Activated T-cell treated with anti-CD3 and anti-CD28 coated beads, Interleukin-2, amount 50 U/mL, for 72 hours (primary cell): ENCODE data around the gene XCL1. TPM values are rescaled to one million over a fixed set of nuclear protein-coding genes. Genes with fewer than 3 reads are reported as not detected.
"Not testable (repeated sequence)": the region's sequence is repeated elsewhere in the genome, so short reads cannot be mapped to it uniquely, and the experiment has no call there.

Experiments
- ATAC-seq, 2 donors: fragments of 150-1000 bp; cut with Tn5 transposase; replicated peaks in 1 of 2; 2 replicates each; pipeline ENCODE4 v1.10.0; 2021; ENCODE audit warnings: moderate library complexity in 2 of 2, mild to moderate bottlenecking in 1 of 2
- DNase-seq, 2 donors: peaks; one replicate each; pipeline ENCODE4 v3.0.0; 2021 to 2022; ENCODE audit warnings: mixed read lengths in 1 of 2
- H3K27ac Mint-ChIP-seq: one replicate; pipeline ENCODE4 v1.8.0; 2022; ENCODE audit warnings: mild to moderate bottlenecking, moderate library complexity, mixed read lengths
- H3K27me3 Mint-ChIP-seq: one replicate; pipeline ENCODE4 v1.8.0; 2022; ENCODE audit warnings: low read depth, mixed read lengths
- H3K36me3 Mint-ChIP-seq, 2 donors: one replicate each; pipeline ENCODE4 v1.8.0; 2022; ENCODE audit warnings: mixed read lengths in 2 of 2, mild to moderate bottlenecking in 1 of 2; ENCODE audit not compliant: insufficient read depth in 2 of 2
- H3K4me1 Mint-ChIP-seq: one replicate; pipeline ENCODE4 v1.8.0; 2022; ENCODE audit warnings: low read depth, mixed read lengths
- H3K4me3 Mint-ChIP-seq, 2 donors: one replicate each; pipeline ENCODE4 v1.8.0; 2022; ENCODE audit warnings: mild to moderate bottlenecking in 2 of 2, mixed read lengths in 2 of 2, moderate library complexity in 2 of 2
- H3K9me3 Mint-ChIP-seq, 2 donors: one replicate each; pipeline ENCODE4 v1.8.0; 2022; ENCODE audit warnings: mixed read lengths in 2 of 2
- total RNA-seq, 2 donors: library from RNA; stranded (reverse); gene quantifications; one replicate each; pipeline ENCODE4 v1.2.3, GENCODE V29; 2022

Gene XCL1
- total RNA-seq, 2 donors from 2014 or later: 11.7 to 27.8 TPM

GRCh38 chr1:168578531-168579185 lies 2.3 kb downstream of the XCL1 start:
- not testable (repeated sequence) for H3K36me3 Mint-ChIP-seq, H3K27me3 Mint-ChIP-seq, DNase-seq, H3K9me3 Mint-ChIP-seq, ATAC-seq, H3K27ac Mint-ChIP-seq
- Mint-ChIP-seq H3K4me1 (peaks cover 31% of the 10 kb centered on the region), H3K4me3 (peak overlapping the region; percentile 19 to 39)

DNA sequence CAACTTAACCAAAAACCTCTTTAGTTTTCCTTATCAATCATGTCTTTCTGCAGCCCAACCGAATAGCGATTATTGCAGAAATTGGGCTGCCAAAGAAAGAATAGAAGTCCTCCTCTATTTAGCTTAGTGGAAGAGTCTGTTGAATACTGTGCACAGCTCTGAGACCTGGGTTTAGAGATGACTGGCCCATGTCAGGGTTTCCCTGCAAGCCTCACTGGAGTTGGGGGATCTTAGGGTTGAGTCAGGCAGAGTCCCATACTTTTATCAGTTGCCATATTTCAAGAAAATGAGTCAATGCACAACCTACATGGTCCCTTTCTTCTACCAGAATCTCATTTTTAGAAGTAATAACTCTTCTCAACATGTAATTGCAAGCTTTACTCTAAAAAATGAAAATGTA lies 3.9 kb downstream of the XCL1 start:
- H3K9me3 Mint-ChIP-seq, H3K27ac Mint-ChIP-seq, H3K27me3 Mint-ChIP-seq, H3K4me3 Mint-ChIP-seq, H3K36me3 Mint-ChIP-seq: not testable (repeated sequence)
- DNase-seq (peak; percentile 20 to 33), ATAC-seq (peak; percentile 77 to 85)
- peaks cover 18% of the 10 kb centered on the region for H3K4me1 Mint-ChIP-seq

- not testable (repeated sequence) for H3K27ac Mint-ChIP-seq, H3K36me3 Mint-ChIP-seq, ATAC-seq, DNase-seq, H3K4me3 Mint-ChIP-seq, H3K27me3 Mint-ChIP-seq, H3K9me3 Mint-ChIP-seq
- peaks cover 18% of the 10 kb centered on the region for H3K4me1 Mint-ChIP-seq
Measured at GRCh38 chr1:168580991-168581390, 4.6 kb downstream of the XCL1 start.

DNA sequence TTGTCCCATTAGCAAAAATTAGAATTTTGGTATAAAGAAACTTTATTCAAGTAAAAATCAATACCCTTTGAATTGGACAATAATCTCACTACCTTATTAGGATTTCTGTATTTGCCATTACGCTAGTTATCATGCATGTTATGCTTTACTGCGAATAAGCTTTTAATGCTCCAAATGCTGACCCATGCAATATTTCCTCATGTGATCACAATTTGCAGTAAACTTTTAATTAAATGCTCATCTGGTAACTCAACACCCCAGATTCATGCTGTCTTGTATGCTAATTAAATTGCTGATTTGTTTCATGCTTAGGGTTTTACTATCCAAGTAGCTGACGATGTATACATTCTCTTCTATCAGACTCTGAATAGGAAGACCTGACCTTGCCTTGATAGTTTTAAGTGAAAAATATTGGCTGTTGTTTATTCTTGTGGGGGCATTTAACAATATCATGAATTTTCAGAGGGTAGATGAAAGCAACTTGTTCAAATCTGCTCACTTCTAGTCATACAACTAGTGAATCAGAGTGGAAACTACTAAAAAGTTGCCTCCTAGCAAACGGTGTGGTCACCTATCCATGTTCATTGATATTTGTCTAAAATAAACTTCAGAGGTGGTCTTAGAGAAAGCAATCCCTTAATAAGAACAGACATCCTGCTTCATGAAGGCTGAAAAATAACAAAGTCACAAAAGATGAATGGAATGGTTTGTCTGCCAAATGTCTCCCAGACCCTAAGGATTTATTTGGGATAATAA lies 5.6 kb downstream of the XCL1 start:
- DNase-seq (no peak), ATAC-seq (no peak)
- no peak overlapping the region for H3K27ac Mint-ChIP-seq
- no peaks in the 10 kb centered on the region for H3K9me3 Mint-ChIP-seq
- peaks cover 13% of the 10 kb centered on the region for H3K4me1 Mint-ChIP-seq
- H3K4me3 Mint-ChIP-seq: no peak overlapping the region
- no peaks in the 10 kb centered on the region for H3K27me3 Mint-ChIP-seq
- no peaks in the 10 kb centered on the region for H3K36me3 Mint-ChIP-seq

DNA sequence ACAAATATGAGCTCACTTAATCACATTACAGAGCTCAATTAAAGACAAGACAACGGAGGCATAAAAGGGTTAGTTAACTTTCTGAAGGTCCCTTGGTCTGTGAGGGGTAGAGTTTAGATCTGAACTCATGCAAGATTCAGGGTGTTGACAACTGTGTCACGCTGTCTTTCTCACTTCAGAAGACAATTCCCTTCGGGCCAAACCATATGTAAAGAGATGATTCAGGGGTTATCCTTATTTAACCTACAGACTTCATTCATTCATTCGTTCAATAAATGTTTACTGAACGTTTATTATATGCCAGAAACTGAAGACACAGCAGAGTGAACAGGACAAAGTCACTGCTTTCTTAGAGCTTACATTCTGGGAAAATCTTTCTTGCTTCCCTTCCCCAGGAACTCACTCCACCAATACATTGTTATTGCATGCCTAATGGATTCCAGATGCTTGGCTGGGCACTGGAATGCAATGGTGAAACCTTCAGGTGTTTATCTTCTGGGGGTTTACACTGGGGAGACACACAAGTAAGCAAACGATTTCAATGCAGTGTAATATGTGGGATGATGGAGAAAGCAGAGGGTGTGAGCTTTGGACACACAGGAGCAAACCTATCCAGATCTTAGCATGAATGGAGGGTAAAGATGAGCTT lies 6.4 kb downstream of the XCL1 start:
- H3K9me3 Mint-ChIP-seq: peaks cover 3 to 5% of the 10 kb centered on the region in 2 donors
- H3K27me3 Mint-ChIP-seq: no peaks in the 10 kb centered on the region
- no peak overlapping the region for H3K27ac Mint-ChIP-seq
- H3K36me3 Mint-ChIP-seq: peaks cover 2 to 4% of the 10 kb centered on the region in 2 donors
- H3K4me1 Mint-ChIP-seq: peaks cover 13% of the 10 kb centered on the region
- ATAC-seq (no peak), DNase-seq (no peak)
- no peak overlapping the region for H3K4me3 Mint-ChIP-seq

- Mint-ChIP-seq H3K27me3 (no peaks in the 10 kb centered on the region), H3K27ac (no peak overlapping the region), H3K4me1 (peaks cover 12% of the 10 kb centered on the region), H3K36me3 (peaks cover 4 to 5% of the 10 kb centered on the region in 2 donors), H3K9me3 (peaks cover 3 to 5% of the 10 kb centered on the region in 2 donors), H3K4me3 (no peak overlapping the region)
- ATAC-seq (no peak), DNase-seq (no peak)
Measured at GRCh38 chr1:168583571-168583970, 7.2 kb downstream of the XCL1 start.

GRCh38 chr1:168585191-168585590 lies 8.8 kb downstream of the XCL1 start:
- Mint-ChIP-seq H3K4me1 (peaks cover 2% of the 10 kb centered on the region), H3K36me3 (peaks cover 4 to 5% of the 10 kb centered on the region in 2 donors), H3K9me3 (peaks cover 3 to 5% of the 10 kb centered on the region in 2 donors), H3K27ac (no peak overlapping the region), H3K4me3 (no peak overlapping the region), H3K27me3 (no peaks in the 10 kb centered on the region)
- ATAC-seq (no peak), DNase-seq (no peak)

DNA sequence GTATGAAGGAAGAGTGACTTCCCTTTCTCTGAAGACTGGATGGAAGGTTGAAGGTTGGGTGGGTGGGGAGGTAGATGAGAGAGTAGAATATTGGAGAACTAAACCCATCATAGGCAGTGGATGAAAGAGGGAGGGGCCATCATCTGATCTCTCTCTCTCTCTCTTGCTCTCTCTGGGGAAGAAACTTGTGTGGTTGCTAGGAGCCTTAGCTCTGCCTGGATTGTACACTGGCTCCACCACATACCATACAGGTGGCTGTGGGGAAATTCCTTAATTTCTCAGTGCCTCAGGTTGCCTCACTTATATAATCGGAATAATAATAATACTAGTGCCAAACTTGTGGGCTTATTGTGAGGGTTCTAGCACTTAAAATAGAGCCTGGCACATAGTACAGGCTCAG lies 9.5 kb downstream of the XCL1 start:
- Mint-ChIP-seq H3K27me3 (no peaks in the 10 kb centered on the region), H3K4me1 (no peaks in the 10 kb centered on the region), H3K9me3 (peaks cover 3 to 5% of the 10 kb centered on the region in 2 donors), H3K36me3 (peaks cover 4 to 5% of the 10 kb centered on the region in 2 donors), H3K27ac (no peak overlapping the region), H3K4me3 (no peak overlapping the region)
- DNase-seq (no peak), ATAC-seq (no peak)

DNA sequence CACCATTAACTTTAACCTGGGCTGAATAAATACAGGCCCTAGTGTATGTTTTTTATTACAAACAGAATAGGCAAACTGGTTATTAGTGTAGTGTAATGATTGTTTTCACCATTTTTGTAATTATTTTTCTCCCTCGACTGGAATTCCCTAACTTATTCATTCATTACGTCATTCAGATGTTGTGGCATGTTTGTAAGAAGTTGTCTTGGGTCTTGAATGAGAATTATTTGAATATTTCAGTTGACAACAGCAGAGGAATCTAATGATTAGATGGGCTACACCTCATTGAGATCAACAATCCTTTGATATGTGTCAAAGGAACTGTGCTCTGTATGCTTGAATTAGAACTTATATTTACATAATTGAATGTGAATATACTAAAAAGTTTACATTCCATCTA lies 12.8 kb downstream of the XCL1 start:
- H3K27ac Mint-ChIP-seq: no peak overlapping the region
- H3K9me3 Mint-ChIP-seq: peaks cover 3 to 5% of the 10 kb centered on the region in 2 donors
- DNase-seq (no peak), ATAC-seq (no peak)
- H3K36me3 Mint-ChIP-seq: peaks cover 4 to 5% of the 10 kb centered on the region in 2 donors
- no peaks in the 10 kb centered on the region for H3K4me1 Mint-ChIP-seq
- H3K27me3 Mint-ChIP-seq: no peaks in the 10 kb centered on the region
- H3K4me3 Mint-ChIP-seq: no peak overlapping the region

DNA sequence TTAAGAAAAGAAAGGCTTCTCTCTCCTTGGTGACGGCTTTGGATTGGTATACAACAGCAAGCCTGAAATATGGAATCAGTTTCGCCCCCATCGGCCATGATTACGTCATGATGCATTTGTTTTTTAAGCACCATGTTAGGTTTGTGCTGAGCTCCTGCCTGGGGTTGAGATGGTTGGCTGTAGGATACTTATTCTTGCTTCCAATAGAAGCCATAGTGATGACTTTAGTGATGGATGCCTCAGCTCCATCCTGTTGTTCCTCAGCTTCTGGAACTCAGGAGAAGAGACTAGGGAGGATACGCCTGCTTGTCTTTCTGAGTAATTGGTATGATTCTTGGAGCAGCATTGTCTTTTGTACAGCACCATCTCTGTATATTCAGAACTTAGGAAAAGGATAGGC lies 14.7 kb downstream of the XCL1 start:
- no peaks in the 10 kb centered on the region for H3K27me3 Mint-ChIP-seq
- H3K9me3 Mint-ChIP-seq: peaks cover 3 to 5% of the 10 kb centered on the region in 2 donors
- DNase-seq (no peak), ATAC-seq (no peak)
- H3K4me1 Mint-ChIP-seq: no peaks in the 10 kb centered on the region
- no peak overlapping the region for H3K27ac Mint-ChIP-seq
- peaks cover 4 to 5% of the 10 kb centered on the region in 2 donors for H3K36me3 Mint-ChIP-seq
- no peak overlapping the region for H3K4me3 Mint-ChIP-seq

DNA sequence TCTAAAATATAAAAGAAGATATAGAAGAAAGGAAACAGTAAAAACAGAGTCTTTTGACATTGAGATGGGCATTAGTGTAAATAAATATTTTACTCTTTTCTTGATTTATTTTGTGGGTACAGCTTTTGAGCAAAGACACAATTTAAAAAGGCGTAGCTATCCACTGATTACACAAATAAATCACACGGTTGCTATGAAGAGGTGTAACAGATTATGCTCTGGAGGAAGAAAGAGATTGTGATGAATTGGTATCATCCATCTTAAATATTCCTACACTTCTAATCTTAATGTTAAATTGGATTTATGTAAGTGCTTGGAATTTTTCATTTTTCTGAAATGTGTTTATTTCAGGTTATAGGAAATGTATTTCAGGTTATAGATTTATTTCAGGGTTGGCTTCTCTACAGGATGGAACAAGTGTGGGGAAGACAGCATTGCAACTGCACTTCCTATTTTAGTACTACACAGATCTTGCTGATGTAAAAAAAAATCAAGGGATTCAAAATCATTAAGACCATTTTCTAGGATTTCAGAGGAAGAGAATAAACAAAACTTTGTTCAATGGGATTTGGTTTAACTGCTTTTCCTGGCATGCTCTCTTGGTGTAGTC lies 15.3 kb downstream of the XCL1 start:
- no peak overlapping the region for H3K4me3 Mint-ChIP-seq
- DNase-seq: no peak
- H3K9me3 Mint-ChIP-seq: peaks cover 3 to 5% of the 10 kb centered on the region in 2 donors
- H3K27ac Mint-ChIP-seq: peak overlapping the region; percentile 30
- peaks cover 4 to 5% of the 10 kb centered on the region in 2 donors for H3K36me3 Mint-ChIP-seq
- no peaks in the 10 kb centered on the region for H3K27me3 Mint-ChIP-seq
- ATAC-seq: no peak
- H3K4me1 Mint-ChIP-seq: no peaks in the 10 kb centered on the region

- ATAC-seq: not testable (repeated sequence)
Measured at GRCh38 chr1:168595403-168595802, 19.0 kb downstream of the XCL1 start.

DNA sequence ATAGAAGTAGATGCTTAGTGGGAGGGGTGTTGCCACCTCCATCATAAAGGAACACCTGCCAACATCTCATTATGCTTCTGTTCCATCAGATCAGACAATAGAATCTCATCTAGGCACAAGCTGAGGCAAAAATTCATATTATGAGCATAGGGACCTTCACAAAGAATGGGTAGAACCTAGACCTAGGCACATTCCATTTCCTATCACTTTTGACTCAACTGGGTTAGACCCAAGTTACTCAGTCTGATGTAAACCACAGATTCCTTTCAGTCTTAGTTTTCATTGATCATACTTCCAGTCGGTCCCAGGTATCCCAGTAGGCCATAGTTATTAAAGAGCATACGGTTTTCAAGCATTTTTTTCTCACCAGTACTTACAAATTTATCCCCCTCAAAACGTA lies 21.7 kb downstream of the XCL1 start:
- Mint-ChIP-seq H3K27me3 (no peaks in the 10 kb centered on the region), H3K27ac (no peak overlapping the region), H3K9me3 (no peaks in the 10 kb centered on the region), H3K4me3 (no peak overlapping the region), H3K36me3 (no peaks in the 10 kb centered on the region), H3K4me1 (peaks cover 14% of the 10 kb centered on the region)
- ATAC-seq (peak in 1 of 2 donors; percentile 56), DNase-seq (no peak)

More at GRCh38 chr1:168595403-168595802, 19.0 kb downstream of the XCL1 start:
- not testable (repeated sequence) for H3K27ac Mint-ChIP-seq, H3K27me3 Mint-ChIP-seq, H3K4me3 Mint-ChIP-seq, H3K9me3 Mint-ChIP-seq, DNase-seq, H3K36me3 Mint-ChIP-seq
- H3K4me1 Mint-ChIP-seq: peaks cover 14% of the 10 kb centered on the region
